Ishikawa (cell line): ENCODE measurements around the gene ITGB8.

Source experiments
- CEBPB ChIP-seq: IDR thresholded peaks from 2 replicates; pipeline ENCODE4 v1.6.1; 2012
- CREB1 ChIP-seq: IDR thresholded peaks from 2 replicates; pipeline ENCODE4 v1.6.1; 2012; ENCODE audit warnings: low read depth
- EGR1 ChIP-seq: IDR thresholded peaks from 2 replicates; pipeline ENCODE4 v1.6.1; 2012
- EP300 ChIP-seq: IDR thresholded peaks from 2 replicates; pipeline ENCODE4 v1.6.1; 2012; ENCODE audit warnings: borderline replicate concordance
- FOXM1 ChIP-seq: IDR thresholded peaks from 2 replicates; pipeline ENCODE4 v1.6.1; 2012; ENCODE audit warnings: low read depth, borderline replicate concordance
- MAX ChIP-seq: IDR thresholded peaks from 2 replicates; pipeline ENCODE4 v1.6.1; 2012
- NFIC ChIP-seq: IDR thresholded peaks from 2 replicates; pipeline ENCODE4 v1.6.1; 2012
- RAD21 ChIP-seq: IDR thresholded peaks from 2 replicates; pipeline ENCODE4 v1.6.1; 2012; ENCODE audit warnings: low read depth
- REST ChIP-seq: IDR thresholded peaks from 2 replicates; pipeline ENCODE4 v1.6.1; 2012; ENCODE audit warnings: low read depth, mild to moderate bottlenecking
- TAF1 ChIP-seq: IDR thresholded peaks from 2 replicates; pipeline ENCODE4 v1.6.1; 2012; ENCODE audit warnings: low read depth, mild to moderate bottlenecking
- TCF12 ChIP-seq: IDR thresholded peaks from 2 replicates; pipeline ENCODE4 v1.6.1; 2012; ENCODE audit warnings: low read depth
- TEAD4 ChIP-seq: IDR thresholded peaks from 2 replicates; pipeline ENCODE4 v1.6.1; 2012
- USF1 ChIP-seq: IDR thresholded peaks from 2 replicates; pipeline ENCODE4 v1.6.1; 2012
- YY1 ChIP-seq: IDR thresholded peaks from 2 replicates; pipeline ENCODE4 v1.6.1; 2012; ENCODE audit warnings: low read depth
- ZBTB7A ChIP-seq: IDR thresholded peaks from 2 replicates; pipeline ENCODE4 v1.6.1; 2012; ENCODE audit warnings: low read depth

ITGB8 gene

GRCh38 chr7:20330239-20330927 lies at the start of gene ITGB8:
TSS of gene ITGB8 (plus strand) at chr7:20330900. CDS start at chr7:20331807, 907 bp downstream.
- TF ChIP-seq USF1 (no peak), REST (no peak), EGR1 (peak; percentile 98), YY1 (no peak), MAX (peak; percentile 73), RAD21 (peak; percentile 7; the same call in 1 of the 2 replicates), TCF12 (peak; percentile 91), FOXM1 (peak; percentile 78), CREB1 (no peak), NFIC (peak; percentile 77), TAF1 (peak; percentile 59), ZBTB7A (peak; percentile 95), TEAD4 (peak; percentile 89), EP300 (peak; percentile 93), CEBPB (no peak)

GRCh38 chr7:20282959-20283358 lies 47.7 kb upstream of the ITGB8 start:
- TF ChIP-seq NFIC (no peak), MAX (no peak), TEAD4 (no peak), CREB1 (no peak), YY1 (no peak), CEBPB (no peak), FOXM1 (no peak), TCF12 (no peak), RAD21 (no peak), USF1 (no peak), EP300 (no peak), EGR1 (no peak), TAF1 (no peak), ZBTB7A (no peak), REST (no peak)

GRCh38 chr7:20283385-20283784 lies 47.3 kb upstream of the ITGB8 start:
- TF ChIP-seq TCF12 = no peak
- TF ChIP-seq REST = no peak
- TF ChIP-seq ZBTB7A = no peak
- no peak for TF ChIP-seq YY1
- TF ChIP-seq MAX = no peak
- no peak for TF ChIP-seq CEBPB
- TF ChIP-seq CREB1 = no peak
- TF ChIP-seq FOXM1 = no peak
- TF ChIP-seq EGR1 = no peak
- no peak for TF ChIP-seq USF1
- TF ChIP-seq EP300 = no peak
